Esophagus (tissue), 2 donors: ENCODE data around the gene C1GALT1C1. TPM values are rescaled to one million over a fixed set of nuclear protein-coding genes. Genes with fewer than 3 reads are reported as not detected.
"Not testable (repeated sequence)": the region's sequence is repeated elsewhere in the genome, so short reads cannot be mapped to it uniquely, and the experiment has no call there.

Experiments used
- H3K27ac ChIP-seq, 2 donors: one replicate each; pipeline ENCODE4 v1.5.1; 2013; ENCODE audit warnings: low read depth in 2 of 2, mild to moderate bottlenecking in 2 of 2, inconsistent platforms in 1 of 2, low read length in 1 of 2, moderate library complexity in 1 of 2
- H3K27me3 ChIP-seq, 2 donors: one replicate each; pipeline ENCODE4 v1.6.1; 2013; ENCODE audit warnings: low read length in 2 of 2, control low read depth in 1 of 2, mild to moderate bottlenecking in 1 of 2; ENCODE audit not compliant: insufficient read depth in 2 of 2, control insufficient read depth in 1 of 2
- H3K36me3 ChIP-seq, 2 donors: one replicate each; pipeline ENCODE4 v1.6.1; 2013; ENCODE audit warnings: low read length in 1 of 2; ENCODE audit not compliant: control insufficient read depth in 2 of 2, insufficient read depth in 2 of 2
- H3K4me1 ChIP-seq, 2 donors: one replicate each; pipeline ENCODE4 v1.6.1; 2013; ENCODE audit warnings: low read length in 1 of 2; ENCODE audit not compliant: control insufficient read depth in 2 of 2, insufficient read depth in 2 of 2
- H3K4me3 ChIP-seq, 2 donors: one replicate each; pipeline ENCODE4 v1.5.1; 2013; ENCODE audit warnings: low read length in 2 of 2, mild to moderate bottlenecking in 2 of 2, low read depth in 1 of 2, moderate library complexity in 1 of 2
- H3K9me3 ChIP-seq, 2 donors: one replicate each; pipeline ENCODE4 v1.6.1; 2013; ENCODE audit warnings: mild to moderate bottlenecking in 2 of 2, low read depth in 1 of 2, low read length in 1 of 2, moderate library complexity in 1 of 2; ENCODE audit not compliant: control insufficient read depth in 2 of 2, insufficient read depth in 1 of 2
- WGBS, 2 donors: extraction: QIAGEN DNeasy Blood & Tissue Kit; methylation state at CpG; one replicate each; pipeline ENCODE4 v1.1.7; 2013; 5-methylcytosine and 5-hydroxymethylcytosine counted together
- polyA plus RNA-seq, 2 donors: library from polyadenylated mRNA; stranded (reverse); fragments of 200-250 nt; gene quantifications; one replicate each; pipeline ENCODE4 v1.2.3, GENCODE V29; 2013
- donor health status: healthy with polysubstance abuse.
- donor health status: Bipolar disorder and iron deficiency.

C1GALT1C1 gene
- polyA plus RNA-seq, 2 donors: 13.2 to 15.0 TPM

GRCh38 chrX:120660637-120661036 is 30.8 kb upstream of the C1GALT1C1 start:
- H3K27ac ChIP-seq: no peak overlapping the region
- H3K4me3 ChIP-seq: no peak overlapping the region

GRCh38 chrX:120653000-120653399 is 23.1 kb upstream of the C1GALT1C1 start:
- no peak overlapping the region for H3K4me3 ChIP-seq
- no peaks in the 10 kb centered on the region for H3K9me3 ChIP-seq
- H3K27me3 ChIP-seq: no peaks in the 10 kb centered on the region
- 31 to 56% methylated on average over 3 of the region's 3 CpGs for WGBS, 2 donors
- no peaks in the 10 kb centered on the region for H3K4me1 ChIP-seq
- H3K27ac ChIP-seq: no peak overlapping the region
- no peaks in the 10 kb centered on the region for H3K36me3 ChIP-seq

More at GRCh38 chrX:120660637-120661036, 30.8 kb upstream of the C1GALT1C1 start:
- 36 to 41% methylated on average over 6 of the region's 6 CpGs for WGBS, 2 donors
- Histone ChIP-seq H3K27me3 (no peaks in the 10 kb centered on the region), H3K36me3 (no peaks in the 10 kb centered on the region), H3K4me1 (no peaks in the 10 kb centered on the region), H3K9me3 (no peaks in the 10 kb centered on the region)

- not testable (repeated sequence) for H3K9me3 ChIP-seq, H3K27ac ChIP-seq, H3K4me1 ChIP-seq, H3K36me3 ChIP-seq, H3K4me3 ChIP-seq, H3K27me3 ChIP-seq
- 80 to 84% methylated on average over 1 of the region's 1 CpG for WGBS, 2 donors
Observed at GRCh38 chrX:120652256-120652655, 22.4 kb upstream of the C1GALT1C1 start.

GRCh38 chrX:120647127-120647526 is 17.3 kb upstream of the C1GALT1C1 start:
- Histone ChIP-seq H3K27ac (no peak overlapping the region), H3K9me3 (no peaks in the 10 kb centered on the region), H3K4me1 (no peaks in the 10 kb centered on the region), H3K4me3 (no peak overlapping the region), H3K27me3 (no peaks in the 10 kb centered on the region), H3K36me3 (no peaks in the 10 kb centered on the region)
- WGBS, 2 donors: 79 to 80% methylated on average over 4 of the region's 4 CpGs

GRCh38 chrX:120642871-120643270 is 13.0 kb upstream of the C1GALT1C1 start:
- Histone ChIP-seq H3K4me1 (no peaks in the 10 kb centered on the region), H3K27me3 (no peaks in the 10 kb centered on the region), H3K36me3 (no peaks in the 10 kb centered on the region), H3K9me3 (no peaks in the 10 kb centered on the region), H3K4me3 (no peak overlapping the region), H3K27ac (no peak overlapping the region)
- WGBS, 2 donors: 32 to 42% methylated on average over 2 of the region's 2 CpGs

GRCh38 chrX:120638619-120639018 is 8.8 kb upstream of the C1GALT1C1 start:
- no peaks in the 10 kb centered on the region for H3K9me3 ChIP-seq
- 81 to 85% methylated on average over 4 of the region's 4 CpGs for WGBS, 2 donors
- no peaks in the 10 kb centered on the region for H3K27me3 ChIP-seq
- no peak overlapping the region for H3K4me3 ChIP-seq
- H3K36me3 ChIP-seq: no peaks in the 10 kb centered on the region
- no peak overlapping the region for H3K27ac ChIP-seq
- no peaks in the 10 kb centered on the region for H3K4me1 ChIP-seq

GRCh38 chrX:120625371-120625770 is 4.5 kb downstream of the C1GALT1C1 start:
- Histone ChIP-seq H3K36me3 (no peaks in the 10 kb centered on the region), H3K4me1 (no peaks in the 10 kb centered on the region), H3K27me3 (no peaks in the 10 kb centered on the region), H3K4me3 (no peak overlapping the region), H3K9me3 (no peaks in the 10 kb centered on the region), H3K27ac (no peak overlapping the region)
- 61 to 69% methylated on average over 2 of the region's 2 CpGs for WGBS, 2 donors

GRCh38 chrX:120617996-120618630 is 11.7 kb downstream of the C1GALT1C1 start:
- Histone ChIP-seq H3K27ac (no peak overlapping the region), H3K4me3 (no peak overlapping the region), H3K4me1 (no peaks in the 10 kb centered on the region), H3K9me3 (no peaks in the 10 kb centered on the region), H3K27me3 (no peaks in the 10 kb centered on the region), H3K36me3 (no peaks in the 10 kb centered on the region)
- WGBS, 2 donors: 72 to 79% methylated on average over 5 of the region's 5 CpGs

- Histone ChIP-seq H3K27me3 (no peaks in the 10 kb centered on the region), H3K9me3 (no peaks in the 10 kb centered on the region), H3K27ac (no peak overlapping the region), H3K4me3 (no peak overlapping the region), H3K36me3 (no peaks in the 10 kb centered on the region), H3K4me1 (no peaks in the 10 kb centered on the region)
Observed at GRCh38 chrX:120614816-120615215, 15.0 kb downstream of the C1GALT1C1 start.

GRCh38 chrX:120612086-120612485 is 17.8 kb downstream of the C1GALT1C1 start:
- WGBS, 2 donors: 74 to 85% methylated on average over 1 of the region's 1 CpG
- Histone ChIP-seq H3K36me3 (no peaks in the 10 kb centered on the region), H3K27ac (no peak overlapping the region), H3K9me3 (no peaks in the 10 kb centered on the region), H3K4me1 (no peaks in the 10 kb centered on the region), H3K27me3 (no peaks in the 10 kb centered on the region), H3K4me3 (no peak overlapping the region)
